ENCODE results near the gene TMEM245.
"Not testable (repeated sequence)": the region's sequence is repeated elsewhere in the genome, so short reads cannot be mapped to it uniquely, and the experiment has no call there.

The TMEM245 gene

GRCh38 chr9:109145051-109145450, 25.3 kb upstream of the TMEM245 start:
- no peak for ATAC-seq
- Mint-ChIP-seq H3K4me3 (no peak overlapping the region), H3K27ac (no peak overlapping the region), H3K4me1 (peaks cover 6% of the 10 kb centered on the region), H3K9me3 (no peaks in the 10 kb centered on the region), H3K36me3 (no peaks in the 10 kb centered on the region)
- no peak for DNase-seq (ENCODE audit: low spot score in 2 of 2)

- Mint-ChIP-seq H3K36me3 (no peaks in the 10 kb centered on the region), H3K4me3 (no peak overlapping the region), H3K27ac (no peak overlapping the region), H3K4me1 (peaks cover 6% of the 10 kb centered on the region), H3K9me3 (no peaks in the 10 kb centered on the region)
- ATAC-seq (peak; percentile 86), DNase-seq (ENCODE audit: low spot score in 2 of 2) (no peak)
Measured at GRCh38 chr9:109143881-109144562, 24.3 kb upstream of the TMEM245 start.

- H3K4me3 Mint-ChIP-seq, result no peak overlapping the region
- no peaks in the 10 kb centered on the region for H3K9me3 Mint-ChIP-seq
- no peak for DNase-seq (ENCODE audit: low spot score in 2 of 2)
- ATAC-seq, result no peak
- peaks cover 6% of the 10 kb centered on the region for H3K4me1 Mint-ChIP-seq
- no peak overlapping the region for H3K27ac Mint-ChIP-seq
- no peaks in the 10 kb centered on the region for H3K36me3 Mint-ChIP-seq
Measured at GRCh38 chr9:109141375-109141774, 21.6 kb upstream of the TMEM245 start.

GRCh38 chr9:109139851-109140250, 20.1 kb upstream of the TMEM245 start:
- H3K36me3 Mint-ChIP-seq, result no peaks in the 10 kb centered on the region
- H3K4me1 Mint-ChIP-seq, result peaks cover 6% of the 10 kb centered on the region
- ATAC-seq (no peak), DNase-seq (ENCODE audit: low spot score in 2 of 2) (no peak)
- no peak overlapping the region for H3K4me3 Mint-ChIP-seq
- no peaks in the 10 kb centered on the region for H3K9me3 Mint-ChIP-seq
- no peak overlapping the region for H3K27ac Mint-ChIP-seq

GRCh38 chr9:109138421-109138820, 18.7 kb upstream of the TMEM245 start:
- H3K27ac Mint-ChIP-seq, result no peak overlapping the region
- no peak overlapping the region for H3K4me3 Mint-ChIP-seq
- no peaks in the 10 kb centered on the region for H3K4me1 Mint-ChIP-seq
- no peaks in the 10 kb centered on the region for H3K9me3 Mint-ChIP-seq
- DNase-seq (ENCODE audit: low spot score in 2 of 2), result no peak
- no peaks in the 10 kb centered on the region for H3K36me3 Mint-ChIP-seq
- no peak for ATAC-seq

GRCh38 chr9:109134167-109134578, 14.4 kb upstream of the TMEM245 start:
- DNase-seq (ENCODE audit: low spot score in 2 of 2) (no peak), ATAC-seq (no peak)
- Mint-ChIP-seq H3K9me3 (no peaks in the 10 kb centered on the region), H3K36me3 (no peaks in the 10 kb centered on the region), H3K27ac (no peak overlapping the region), H3K4me3 (no peak overlapping the region), H3K4me1 (no peaks in the 10 kb centered on the region)

- Mint-ChIP-seq H3K4me3 (no peak overlapping the region), H3K4me1 (no peaks in the 10 kb centered on the region), H3K9me3 (no peaks in the 10 kb centered on the region), H3K36me3 (no peaks in the 10 kb centered on the region), H3K27ac (no peak overlapping the region)
- DNase-seq (ENCODE audit: low spot score in 2 of 2) (no peak), ATAC-seq (no peak)
Measured at GRCh38 chr9:109133533-109133932, 13.8 kb upstream of the TMEM245 start.

GRCh38 chr9:109132567-109133021, 12.8 kb upstream of the TMEM245 start:
- ATAC-seq (no peak), DNase-seq (ENCODE audit: low spot score in 2 of 2) (no peak)
- H3K4me1 Mint-ChIP-seq, result no peaks in the 10 kb centered on the region
- no peaks in the 10 kb centered on the region for H3K9me3 Mint-ChIP-seq
- no peak overlapping the region for H3K27ac Mint-ChIP-seq
- H3K4me3 Mint-ChIP-seq, result no peak overlapping the region
- H3K36me3 Mint-ChIP-seq, result no peaks in the 10 kb centered on the region

GRCh38 chr9:109129470-109130197, 9.9 kb upstream of the TMEM245 start:
- no peaks in the 10 kb centered on the region for H3K9me3 Mint-ChIP-seq
- no peak overlapping the region for H3K27ac Mint-ChIP-seq

GRCh38 chr9:109126671-109127070, 6.9 kb upstream of the TMEM245 start:
- ATAC-seq, H3K9me3 Mint-ChIP-seq: not testable (repeated sequence)

More at GRCh38 chr9:109129470-109130197, 9.9 kb upstream of the TMEM245 start:
- DNase-seq (ENCODE audit: low spot score in 2 of 2) (no peak), ATAC-seq (no peak)
- H3K4me3 Mint-ChIP-seq, result no peak overlapping the region
- H3K36me3 Mint-ChIP-seq, result no peaks in the 10 kb centered on the region
- H3K4me1 Mint-ChIP-seq, result no peaks in the 10 kb centered on the region

GRCh38 chr9:109124121-109124520, 4.4 kb upstream of the TMEM245 start:
- Mint-ChIP-seq H3K4me3 (no peak overlapping the region), H3K36me3 (no peaks in the 10 kb centered on the region), H3K9me3 (no peaks in the 10 kb centered on the region), H3K4me1 (no peaks in the 10 kb centered on the region), H3K27ac (no peak overlapping the region)
- ATAC-seq, result no peak
- DNase-seq (ENCODE audit: low spot score in 2 of 2), result no peak

More at GRCh38 chr9:109126671-109127070, 6.9 kb upstream of the TMEM245 start:
- H3K4me1 Mint-ChIP-seq; H3K4me3 Mint-ChIP-seq; H3K36me3 Mint-ChIP-seq; DNase-seq (ENCODE audit: low spot score in 2 of 2); H3K27ac Mint-ChIP-seq: not testable (repeated sequence)

- H3K4me1 Mint-ChIP-seq, result peaks cover 9% of the 10 kb centered on the region
- ATAC-seq, result no peak
- no peak overlapping the region for H3K27ac Mint-ChIP-seq
- H3K4me3 Mint-ChIP-seq, result no peak overlapping the region
- DNase-seq (ENCODE audit: low spot score in 2 of 2), result no peak
- peaks cover under 1% of the 10 kb centered on the region for H3K36me3 Mint-ChIP-seq
- no peaks in the 10 kb centered on the region for H3K9me3 Mint-ChIP-seq
Measured at GRCh38 chr9:109122726-109123621, 3.2 kb upstream of the TMEM245 start.

GRCh38 chr9:109121232-109121796, 1.6 kb upstream of the TMEM245 start:
- H3K4me1 Mint-ChIP-seq, result peaks cover 25% of the 10 kb centered on the region
- no peak for DNase-seq (ENCODE audit: low spot score in 2 of 2)
- H3K36me3 Mint-ChIP-seq, result peaks cover 10% of the 10 kb centered on the region
- H3K9me3 Mint-ChIP-seq, result no peaks in the 10 kb centered on the region
- no peak overlapping the region for H3K4me3 Mint-ChIP-seq
- ATAC-seq, result no peak
- H3K27ac Mint-ChIP-seq, result no peak overlapping the region

GRCh38 chr9:109120204-109120789, 550 bp upstream of the TMEM245 start:
- peak overlapping the region; percentile 83 for H3K4me3 Mint-ChIP-seq
- peak overlapping the region; percentile 83 for H3K27ac Mint-ChIP-seq
- no peaks in the 10 kb centered on the region for H3K9me3 Mint-ChIP-seq

More at GRCh38 chr9:109120204-109120789, 550 bp upstream of the TMEM245 start:
- H3K36me3 Mint-ChIP-seq, result peaks cover 10% of the 10 kb centered on the region
- H3K4me1 Mint-ChIP-seq, result peaks cover 25% of the 10 kb centered on the region
- DNase-seq (ENCODE audit: low spot score in 2 of 2), result no peak
- ATAC-seq, result no peak
